RPMI7951 (cell line): ENCODE data around the gene CRB2. TPM values are rescaled to one million over a fixed set of nuclear protein-coding genes. Genes with fewer than 3 reads are reported as not detected.

Experiments used
- DNase-seq: peaks from one replicate; pipeline ENCODE4 v3.0.0-alpha.2; 2012; ENCODE audit warnings: low read depth
- total RNA-seq: library from RNA; depleted of rRNA; stranded (reverse); fragments of >200 nt; shearing (Covaris generic); gene quantifications from 2 replicates; pipeline ENCODE4 v1.2.3, GENCODE V29; 2014; rRNA removed

Gene CRB2
- total RNA-seq, 1 experiment from 2014 or later = not detected

GRCh38 chr9:123421186-123421585 lies 65.2 kb downstream of the CRB2 start:
- DNase-seq = no peak

- no peak for DNase-seq
Observed at GRCh38 chr9:123421801-123422455, 65.9 kb downstream of the CRB2 start.

- no peak for DNase-seq
Observed at GRCh38 chr9:123422635-123423310, 66.8 kb downstream of the CRB2 start.

- DNase-seq = no peak
Observed at GRCh38 chr9:123423311-123423640, 67.3 kb downstream of the CRB2 start.

- no peak for DNase-seq
Observed at GRCh38 chr9:123424131-123424530, 68.1 kb downstream of the CRB2 start.

- no peak for DNase-seq
Observed at GRCh38 chr9:123424552-123425225, 68.7 kb downstream of the CRB2 start.

- DNase-seq = no peak
Observed at GRCh38 chr9:123425261-123425821, 69.3 kb downstream of the CRB2 start.

GRCh38 chr9:123425836-123426365 lies 69.9 kb downstream of the CRB2 start:
- DNase-seq = no peak

- no peak for DNase-seq
Observed at GRCh38 chr9:123426406-123426805, 70.4 kb downstream of the CRB2 start.

Other genes with a start within 250 kb of the CRB2 start
- 10.6 and 11.0 TPM in 2 replicates for gene STRBP, start 87.6 kb upstream of the CRB2 start, total RNA-seq